Colonic mucosa (tissue), 4 donors: ENCODE data around the gene P2RX5. TPM values are rescaled to one million over a fixed set of nuclear protein-coding genes. Genes with fewer than 3 reads are reported as not detected.

Experiments used
- DNase-seq: peaks from one replicate; pipeline ENCODE4 v3.0.0-alpha.2; 2020
- H3K27ac ChIP-seq: fragments of 200-600 bp; one replicate; pipeline ENCODE4 v1.8.0; 2021
- H3K27me3 ChIP-seq: fragments of 200-600 bp; one replicate; pipeline ENCODE4 v1.8.0; 2021
- H3K36me3 ChIP-seq: fragments of 200-600 bp; one replicate; pipeline ENCODE4 v1.8.0; 2021
- H3K4me1 ChIP-seq: fragments of 200-600 bp; one replicate; pipeline ENCODE4 v1.8.0; 2021; ENCODE audit warnings: mild to moderate bottlenecking
- H3K4me3 ChIP-seq: fragments of 200-600 bp; one replicate; pipeline ENCODE4 v1.8.0; 2021
- H3K9ac ChIP-seq, 2 donors: one replicate each; pipeline ENCODE4 v1.7.0; 2013; ENCODE audit warnings: control low read depth in 2 of 2, low read depth in 2 of 2, low read length in 2 of 2
- H3K9me3 ChIP-seq: fragments of 200-600 bp; one replicate; pipeline ENCODE4 v1.8.0; 2021
- CTCF ChIP-seq: fragments of 200-600 bp; IDR thresholded peaks from one replicate; pipeline ENCODE4 v1.8.0; 2022; ENCODE audit warnings: antibody characterized with exemption, mild to moderate bottlenecking
- intact Hi-C: fragments of 100-400 bp; cut with DNase I; formaldehyde crosslinking; loops from one replicate; pipeline ENCODE4 v1.14.1; 2022
- total RNA-seq, 2 donors: library from RNA; stranded (reverse); fragmentation: NEBNext Ultra II Directional in 1 of 2; extraction: Animal tissue kit (Norgen Biotek cat#: 25700) in 1 of 2; gene quantifications; one replicate each; pipeline ENCODE4 v1.2.1, GENCODE V29; 2021
- donor health status: healthy.
- donor health status: DM: no; HTN: no; CAD: no.
- donor health status: DM: no; HTN: no; CAD: no.

The P2RX5 gene
- total RNA-seq, 2 donors from 2014 or later = 0.93 to 1.5 TPM

DNA sequence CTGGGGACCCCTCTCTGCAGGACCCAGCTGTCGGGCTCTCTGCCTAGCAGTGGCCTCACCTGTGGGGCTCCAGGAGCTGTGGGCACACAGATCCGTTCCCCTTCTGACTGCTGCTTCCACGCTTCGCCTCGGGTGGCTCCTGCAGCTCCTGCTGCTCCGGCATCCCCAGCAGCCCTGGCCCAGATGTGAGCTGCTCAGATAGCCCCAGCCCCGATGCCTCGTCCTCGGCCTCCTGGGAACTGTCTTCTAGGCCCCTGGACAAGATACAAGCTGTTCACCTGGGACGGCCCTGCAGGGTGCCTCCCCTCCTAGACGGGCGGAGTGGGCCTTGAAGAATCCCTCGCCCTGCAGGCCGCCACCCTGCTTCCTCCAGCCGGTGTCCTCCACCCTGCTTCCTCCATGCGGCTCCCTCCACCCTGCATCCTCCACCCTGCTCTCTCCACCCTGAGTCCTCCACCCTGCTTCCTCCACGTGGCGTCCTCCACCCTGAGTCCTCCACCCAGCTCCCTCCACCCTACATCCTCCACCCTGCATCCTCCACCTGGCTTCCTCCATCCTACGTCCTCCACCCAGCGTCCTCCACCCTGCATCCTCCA, 16.3 kb downstream of the P2RX5 start:
- Histone ChIP-seq H3K36me3 (no peaks in the 10 kb centered on the region), H3K4me1 (no peaks in the 10 kb centered on the region), H3K9ac (no peak overlapping the region), H3K27me3 (peaks cover 9% of the 10 kb centered on the region), H3K4me3 (no peak overlapping the region), H3K9me3 (no peaks in the 10 kb centered on the region), H3K27ac (no peak overlapping the region)
- intact Hi-C loops = no loop called here
- DNase-seq = no peak
- TF ChIP-seq CTCF = no peak

GRCh38 chr17:3678821-3679530, 17.0 kb downstream of the P2RX5 start:
- no peak overlapping the region for H3K27ac ChIP-seq
- no peaks in the 10 kb centered on the region for H3K36me3 ChIP-seq
- H3K27me3 ChIP-seq = peaks cover 3% of the 10 kb centered on the region
- H3K4me1 ChIP-seq = no peaks in the 10 kb centered on the region
- no peak for TF ChIP-seq CTCF
- intact Hi-C loops = no loop called here
- DNase-seq = no peak
- H3K4me3 ChIP-seq = no peak overlapping the region
- H3K9ac ChIP-seq = no peak overlapping the region
- no peaks in the 10 kb centered on the region for H3K9me3 ChIP-seq

- intact Hi-C loops = no loop called here
- DNase-seq = no peak
- no peaks in the 10 kb centered on the region for H3K9me3 ChIP-seq
- H3K27me3 ChIP-seq = no peaks in the 10 kb centered on the region
- no peak overlapping the region for H3K27ac ChIP-seq
- no peaks in the 10 kb centered on the region for H3K36me3 ChIP-seq
- no peak overlapping the region for H3K4me3 ChIP-seq
- H3K9ac ChIP-seq = no peak overlapping the region
- H3K4me1 ChIP-seq = no peaks in the 10 kb centered on the region
- no peak for TF ChIP-seq CTCF
Measured at GRCh38 chr17:3678095-3678820, 17.7 kb downstream of the P2RX5 start.

DNA sequence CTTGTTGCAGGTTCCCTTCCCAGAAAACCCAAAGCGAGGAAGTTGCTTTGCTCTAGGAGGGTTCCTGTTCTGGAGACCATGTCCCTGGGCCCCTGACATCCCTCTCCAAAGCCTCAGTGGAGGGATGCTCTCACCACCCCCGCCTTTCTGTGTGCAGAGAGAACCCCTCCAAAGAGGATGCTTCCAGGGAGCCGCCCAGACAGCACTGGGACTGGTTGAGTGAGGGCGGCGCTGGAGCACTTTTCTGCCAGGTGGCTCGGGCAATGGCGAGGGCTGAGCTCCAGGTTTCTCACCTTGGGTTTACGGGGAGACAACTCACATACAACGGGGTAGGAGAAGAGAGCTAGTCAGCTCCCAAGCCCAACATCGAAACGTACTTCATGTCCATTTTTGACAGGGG, 20.1 kb downstream of the P2RX5 start:
- intact Hi-C loops = no loop called here
- H3K36me3 ChIP-seq = no peaks in the 10 kb centered on the region
- no peaks in the 10 kb centered on the region for H3K27me3 ChIP-seq
- no peaks in the 10 kb centered on the region for H3K9me3 ChIP-seq
- H3K9ac ChIP-seq = no peak overlapping the region
- no peaks in the 10 kb centered on the region for H3K4me1 ChIP-seq
- H3K27ac ChIP-seq = no peak overlapping the region
- no peak for DNase-seq
- H3K4me3 ChIP-seq = no peak overlapping the region
- TF ChIP-seq CTCF = no peak

DNA sequence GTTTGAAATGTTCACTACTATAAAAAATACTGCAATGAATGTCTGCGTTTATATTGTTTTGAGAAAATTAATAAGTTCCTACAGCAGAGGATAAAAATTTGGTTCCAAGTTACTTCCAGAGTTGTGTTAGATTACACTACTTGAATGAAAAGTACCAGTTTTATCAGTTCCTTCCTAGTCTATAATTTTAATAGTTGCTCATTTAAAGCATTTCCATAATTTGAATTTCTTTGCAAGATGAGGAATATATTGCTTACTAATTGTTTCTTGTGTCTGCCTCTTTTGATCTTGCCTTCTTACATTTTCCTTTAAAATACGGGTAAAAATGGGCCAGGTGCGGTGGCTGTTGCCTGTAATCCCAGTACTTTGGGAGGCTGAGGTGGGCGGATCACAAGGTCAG, 23.4 kb downstream of the P2RX5 start:
- Histone ChIP-seq H3K27me3 (no peaks in the 10 kb centered on the region), H3K27ac (no peak overlapping the region), H3K4me3 (no peak overlapping the region), H3K36me3 (no peaks in the 10 kb centered on the region), H3K9ac (no peak overlapping the region), H3K4me1 (peaks cover 7% of the 10 kb centered on the region), H3K9me3 (no peaks in the 10 kb centered on the region)
- intact Hi-C loops = no loop called here
- TF ChIP-seq CTCF = no peak
- no peak for DNase-seq
